HG02981 (cell line): ENCODE data around the gene MAML3.

ENCODE experiments used
- ATAC-seq: cut with Tn5 transposase; IDR thresholded peaks from one replicate; pipeline ENCODE4 v1.9.1; 2021; ENCODE audit warnings: mild to moderate bottlenecking, moderate library complexity; ENCODE audit not compliant: unreplicated experiment

The MAML3 gene

DNA sequence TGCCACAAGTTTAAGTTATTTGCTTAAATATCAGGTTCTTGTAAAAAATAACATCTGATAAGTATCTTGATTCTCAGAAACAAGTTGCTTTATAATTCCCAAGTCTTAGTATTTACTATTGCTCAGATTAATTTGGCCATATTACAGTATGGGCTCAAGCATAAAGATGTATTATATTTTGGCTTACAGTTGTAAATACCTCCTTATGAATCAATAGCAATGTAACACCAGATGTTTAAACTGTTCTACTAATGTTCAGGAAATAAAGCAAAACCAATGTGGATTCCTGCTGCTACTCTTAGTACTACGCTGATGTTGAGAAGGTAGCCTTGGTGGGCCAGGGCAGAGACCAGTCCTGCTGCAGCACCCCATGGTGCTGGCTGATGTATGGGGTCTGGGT lies 385.6 kb downstream of the MAML3 start:
- ATAC-seq: no peak

DNA sequence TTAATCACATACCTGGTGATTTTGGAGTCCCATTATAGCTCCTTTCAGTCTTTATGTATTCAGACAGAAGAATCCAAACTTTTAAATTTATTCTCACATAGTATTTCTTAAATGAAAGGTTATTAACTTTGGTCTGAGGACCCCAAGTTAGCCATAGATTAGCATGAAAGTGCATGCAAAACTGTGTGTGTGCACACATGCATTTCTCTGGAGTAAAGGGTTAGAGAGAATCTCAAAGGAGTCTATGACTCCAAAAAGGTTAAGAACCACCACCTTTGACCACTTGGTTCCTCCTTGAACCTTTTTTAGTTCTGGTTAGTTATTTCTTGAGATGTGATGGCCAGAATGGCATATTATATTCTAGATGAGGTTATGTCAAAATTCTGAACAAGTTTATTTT lies 386.4 kb downstream of the MAML3 start:
- ATAC-seq: no peak

DNA sequence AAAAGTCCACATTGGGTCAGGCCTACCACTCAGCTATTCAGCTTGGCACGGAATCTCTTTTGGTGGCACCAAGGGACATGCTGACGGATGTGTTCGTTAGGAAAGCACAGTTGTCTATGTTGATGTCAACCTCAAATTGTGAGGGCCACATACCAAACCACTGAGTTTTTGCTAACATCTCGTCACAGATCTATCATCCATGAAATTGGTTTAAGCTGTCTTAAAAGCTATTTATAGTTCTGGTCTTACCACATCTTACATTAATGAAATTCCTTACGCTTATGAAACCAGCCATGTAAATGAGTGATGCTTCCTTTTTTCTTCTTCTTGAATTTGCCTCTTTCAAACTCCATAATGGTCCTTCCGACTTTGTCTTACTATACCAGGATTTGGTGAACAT lies 386.8 kb downstream of the MAML3 start:
- no peak for ATAC-seq

- no peak for ATAC-seq
These were observed 389.2 kb downstream of the MAML3 start for GRCh38 chr4:139764686-139765310.

DNA sequence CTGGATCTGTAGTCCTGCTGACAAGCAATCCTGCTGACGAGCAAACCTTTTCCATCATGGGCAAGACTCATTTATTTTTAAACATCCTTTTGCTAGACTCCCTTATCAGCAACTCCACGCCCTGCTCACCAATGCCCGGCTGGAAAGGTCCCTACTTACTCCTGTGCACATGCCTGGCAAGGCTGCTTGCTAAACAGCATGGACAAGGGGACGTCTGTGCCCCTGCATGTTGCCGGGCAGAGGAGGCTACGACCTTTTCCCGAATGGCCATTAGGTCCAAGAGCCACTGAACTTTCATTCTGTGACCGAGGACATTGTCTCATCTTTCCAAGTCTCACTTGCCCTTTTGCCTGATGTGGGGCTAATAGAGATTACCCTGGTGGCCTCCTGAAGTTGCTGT lies 389.8 kb downstream of the MAML3 start:
- no peak for ATAC-seq

DNA sequence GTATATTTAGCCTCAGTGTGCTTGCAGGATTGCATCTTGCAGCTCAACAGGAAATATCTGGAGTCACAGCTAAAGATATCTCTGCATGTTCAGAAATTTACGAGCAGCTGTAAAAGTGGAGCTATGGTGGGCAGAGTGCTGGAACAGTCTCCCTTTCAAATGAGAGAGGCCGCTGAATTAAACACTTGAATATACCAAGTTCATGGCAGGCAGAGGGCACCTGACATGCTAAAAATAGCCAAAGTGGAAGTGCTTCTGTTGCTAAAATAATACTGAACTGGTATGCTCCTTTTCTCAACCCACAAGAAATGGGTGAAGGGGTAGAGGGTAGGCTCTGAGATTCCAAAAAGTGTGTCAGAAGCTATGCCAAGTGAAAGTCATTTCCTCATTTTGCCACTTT lies 390.3 kb downstream of the MAML3 start:
- ATAC-seq: no peak

DNA sequence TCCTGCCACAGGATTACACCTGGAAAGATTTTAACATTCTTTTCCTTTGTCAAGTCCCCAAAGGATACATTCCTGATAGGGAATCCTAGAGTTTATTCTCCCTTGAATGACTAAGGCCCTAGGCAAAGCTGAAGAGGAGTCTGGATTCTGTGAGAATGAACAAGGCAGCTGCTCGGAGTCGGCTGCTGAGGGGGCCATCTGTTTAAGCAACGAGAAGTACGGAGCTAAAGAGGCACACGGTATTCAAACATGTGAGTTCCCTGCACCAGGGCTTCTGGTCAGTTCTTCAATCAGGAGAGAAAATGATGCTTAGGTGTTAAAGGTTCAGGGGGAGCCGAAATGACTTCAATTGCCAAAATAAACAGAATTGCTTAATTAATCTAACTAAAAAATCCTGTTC lies 390.8 kb downstream of the MAML3 start:
- no peak for ATAC-seq

DNA sequence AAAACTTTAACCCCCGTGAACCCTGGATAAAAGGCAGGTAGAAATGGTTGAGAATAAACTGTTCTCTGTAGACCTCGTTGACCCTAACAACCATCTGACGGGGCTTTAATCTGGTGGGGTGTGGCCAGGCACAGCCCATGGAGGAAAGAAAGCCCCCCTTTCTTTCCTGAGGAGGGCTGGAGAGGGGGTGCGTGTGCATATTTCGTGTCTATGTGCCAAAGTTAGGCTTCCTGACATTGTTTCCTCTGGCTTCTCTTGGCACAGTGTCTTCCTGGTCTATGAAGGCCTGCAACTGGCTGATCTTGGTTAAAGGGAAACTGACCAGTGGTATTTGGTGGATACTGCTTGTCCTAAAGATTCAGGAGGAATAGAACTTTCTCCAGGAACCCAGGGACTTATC lies 391.3 kb downstream of the MAML3 start:
- ATAC-seq: no peak

GRCh38 chr4:139761461-139761860 lies 392.5 kb downstream of the MAML3 start:
- ATAC-seq: peak; percentile 77

DNA sequence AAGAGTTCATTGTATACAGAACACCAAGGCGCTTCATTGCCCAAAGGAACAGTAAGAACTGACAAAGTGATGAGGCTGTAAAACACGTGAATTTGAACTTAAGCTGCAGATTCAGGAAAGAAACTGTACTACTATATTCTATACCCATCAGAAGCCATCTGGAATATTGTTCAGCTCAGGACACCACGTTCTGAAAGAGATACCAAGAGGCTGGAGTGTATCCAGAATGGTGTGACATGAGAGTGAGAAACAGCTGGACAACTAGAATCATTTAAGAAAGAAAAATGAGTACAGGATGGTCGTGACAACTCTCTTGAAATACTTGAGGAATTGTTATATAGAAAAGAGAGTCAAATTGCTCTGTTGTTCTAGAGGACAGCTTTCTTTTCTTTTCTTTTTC lies 393.4 kb downstream of the MAML3 start:
- no peak for ATAC-seq

DNA sequence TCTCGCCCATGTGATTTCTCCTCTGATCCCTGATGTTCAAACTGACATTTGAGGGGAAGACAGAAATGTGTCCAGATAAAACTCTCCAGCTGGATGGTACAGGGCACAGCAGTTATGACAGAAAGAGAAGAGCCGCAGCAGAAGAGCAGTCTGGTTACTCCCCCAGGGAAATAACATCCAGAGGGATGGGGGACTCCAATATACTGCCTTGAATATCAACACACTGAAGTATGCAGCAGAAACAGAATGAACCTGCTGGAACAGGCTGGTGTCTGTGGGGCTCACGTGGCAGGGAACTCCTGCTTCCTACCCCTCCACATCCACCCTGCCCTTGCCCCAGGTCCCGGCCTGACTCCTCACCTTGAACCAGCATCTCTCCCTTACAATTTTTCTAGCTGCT lies 394.9 kb downstream of the MAML3 start:
- no peak for ATAC-seq

- no peak for ATAC-seq
These were observed 397.4 kb downstream of the MAML3 start for GRCh38 chr4:139756391-139757180.

GRCh38 chr4:139754938-139755337 lies 399.0 kb downstream of the MAML3 start:
- ATAC-seq: no peak

DNA sequence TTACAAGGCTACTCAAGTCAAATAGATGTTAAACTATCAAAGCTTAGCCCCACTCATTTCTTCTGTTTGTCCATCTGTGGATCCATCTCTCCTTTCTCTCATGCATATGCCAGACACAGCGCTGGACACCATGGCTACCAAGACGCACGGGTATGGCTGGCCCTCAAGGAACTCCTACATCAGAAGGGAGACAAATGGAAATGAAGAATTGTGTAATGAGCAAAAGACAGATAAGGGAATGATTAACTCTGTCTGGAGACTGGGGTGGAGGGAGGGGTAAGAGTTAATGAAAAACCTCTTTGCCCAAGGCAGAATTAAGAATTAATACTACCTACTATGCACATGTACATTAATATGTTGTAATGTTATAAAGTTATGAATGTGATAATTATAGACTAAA lies 400.3 kb downstream of the MAML3 start:
- ATAC-seq: no peak

DNA sequence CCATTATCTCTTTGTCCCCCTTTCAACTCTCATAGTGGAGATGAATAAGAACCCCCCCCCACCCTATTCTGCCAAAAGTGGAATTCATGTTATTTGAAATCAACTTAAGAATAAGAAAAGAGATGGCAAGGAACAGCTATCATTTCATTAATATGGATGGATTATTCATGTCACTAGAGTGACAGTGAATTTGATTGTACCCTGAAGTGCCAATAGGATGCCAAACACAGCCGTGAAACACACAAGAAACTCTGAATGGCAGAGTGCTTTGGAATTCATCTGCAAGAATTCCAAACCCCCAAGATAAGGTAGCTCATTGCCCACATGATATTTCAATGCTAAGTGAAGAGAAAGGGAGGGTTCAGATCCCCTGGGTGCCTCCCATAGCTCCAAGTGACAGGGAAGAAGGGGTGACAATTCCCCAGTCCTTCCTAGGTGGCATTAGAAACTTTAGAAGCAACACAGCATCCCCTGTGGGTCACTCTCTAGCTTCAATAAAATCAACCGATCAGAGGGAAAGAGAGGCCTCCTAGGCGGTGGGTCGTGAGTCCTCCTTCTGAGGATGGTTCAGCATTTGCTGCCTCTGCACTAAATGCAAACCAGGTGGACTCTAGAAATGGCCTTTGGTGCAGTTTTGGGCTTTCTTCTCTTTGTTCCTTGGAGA lies 404.0 kb downstream of the MAML3 start:
- ATAC-seq: no peak

DNA sequence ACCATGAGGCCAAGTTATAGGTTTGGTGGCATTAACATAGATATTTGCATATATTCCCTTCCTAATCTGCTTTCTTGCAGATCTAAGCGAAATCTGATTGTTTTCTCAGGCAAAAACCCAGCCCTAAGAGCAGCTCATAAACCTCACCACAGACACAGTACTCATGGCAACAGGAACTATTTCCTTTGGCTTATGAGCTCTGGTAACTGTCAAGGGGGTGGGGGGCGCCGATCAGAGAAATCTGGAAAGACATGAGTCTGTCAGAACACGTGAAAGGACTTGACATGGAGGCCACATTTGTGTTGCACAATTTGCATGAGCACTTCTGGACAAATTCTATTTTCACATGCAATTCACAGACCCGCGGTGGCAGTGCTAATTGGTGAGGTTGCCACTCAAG lies 404.6 kb downstream of the MAML3 start:
- no peak for ATAC-seq

DNA sequence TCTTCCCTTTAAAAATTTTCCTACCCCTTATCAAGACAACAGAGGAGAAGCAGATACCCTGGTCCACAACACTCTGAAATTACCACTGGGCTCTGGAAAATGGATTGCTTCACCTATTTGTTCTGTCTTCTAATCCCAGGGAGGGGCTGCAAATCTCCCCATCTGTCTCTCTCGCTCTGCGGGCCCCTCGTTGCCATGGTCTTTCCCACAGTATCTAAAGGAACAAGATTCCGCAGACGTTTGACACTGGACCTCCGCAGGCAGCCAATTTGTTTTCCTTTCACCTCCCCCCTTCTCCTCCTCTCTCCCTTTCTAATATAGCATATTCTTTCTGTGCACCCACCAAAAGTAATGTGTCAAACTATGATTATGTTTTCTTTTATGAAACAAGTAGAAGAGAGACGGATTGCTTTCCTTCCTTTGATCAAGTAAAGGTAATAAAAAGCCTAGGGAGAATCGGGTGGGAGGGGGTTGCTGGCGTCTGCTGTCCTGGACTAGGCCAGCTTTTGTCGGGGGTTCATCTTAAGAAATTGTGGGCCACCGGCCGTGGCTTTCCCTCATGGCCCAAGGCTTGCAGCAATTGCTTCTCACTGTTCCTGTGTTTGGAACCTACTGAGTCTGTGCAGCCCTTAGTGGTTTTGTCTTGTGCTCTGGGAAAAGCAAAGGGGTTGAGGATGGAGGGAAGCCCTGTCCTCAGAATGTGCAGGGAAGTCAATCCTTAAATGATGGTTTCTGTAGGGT lies 407.4 kb downstream of the MAML3 start:
- ATAC-seq: no peak

DNA sequence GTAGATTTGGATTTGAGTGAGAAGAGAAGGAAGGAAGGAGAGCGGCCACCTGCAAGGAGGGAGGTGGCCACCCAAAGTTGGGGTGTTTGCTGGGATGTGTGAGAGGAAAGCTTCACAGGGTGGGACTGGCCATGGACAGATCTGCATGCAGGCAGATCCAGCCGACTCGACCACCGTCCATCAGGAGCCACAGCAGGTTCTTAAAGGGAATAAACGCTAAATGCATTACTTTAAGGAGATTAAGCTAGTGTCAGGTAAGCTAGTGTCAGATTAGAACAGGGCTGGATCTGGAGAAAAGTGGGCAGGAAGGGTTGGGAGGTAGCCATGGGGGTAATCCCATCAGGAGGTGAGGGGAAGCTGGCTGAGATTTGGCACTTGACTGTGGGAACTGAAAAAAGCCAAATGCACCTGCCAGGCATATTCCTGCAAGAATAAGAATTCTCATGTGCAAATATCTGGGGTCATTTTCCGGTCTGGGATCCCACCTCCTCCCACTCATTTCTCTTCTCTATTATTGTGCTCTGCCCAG lies 408.8 kb downstream of the MAML3 start:
- no peak for ATAC-seq

- ATAC-seq: no peak
These were observed 409.8 kb downstream of the MAML3 start for GRCh38 chr4:139744232-139744631.

GRCh38 chr4:139743027-139743426 lies 411.0 kb downstream of the MAML3 start:
- ATAC-seq: no peak

- no peak for ATAC-seq
These were observed 413.4 kb downstream of the MAML3 start for GRCh38 chr4:139740531-139741041.
